ENCODE measurements around the gene LRRC52.
"Not testable (repeated sequence)": the region's sequence is repeated elsewhere in the genome, so short reads cannot be mapped to it uniquely, and the experiment has no call there.

LRRC52 gene

GRCh38 chr1:165586398-165586797, 42.6 kb downstream of the LRRC52 start:
- no peak for DNase-seq (ENCODE audit: low read depth)
- H3K4me3 ChIP-seq (ENCODE audit: low read depth, low read length): no peak overlapping the region
- no peak for TF ChIP-seq POLR2A (IDR thresholded peaks at IDR 0.05; ENCODE audit: extremely low read depth, insufficient read length)

- not testable (repeated sequence) for DNase-seq (ENCODE audit: low read depth); H3K4me3 ChIP-seq (ENCODE audit: low read depth, low read length)
These were observed 47.6 kb downstream of the LRRC52 start for GRCh38 chr1:165591391-165591790.

DNA sequence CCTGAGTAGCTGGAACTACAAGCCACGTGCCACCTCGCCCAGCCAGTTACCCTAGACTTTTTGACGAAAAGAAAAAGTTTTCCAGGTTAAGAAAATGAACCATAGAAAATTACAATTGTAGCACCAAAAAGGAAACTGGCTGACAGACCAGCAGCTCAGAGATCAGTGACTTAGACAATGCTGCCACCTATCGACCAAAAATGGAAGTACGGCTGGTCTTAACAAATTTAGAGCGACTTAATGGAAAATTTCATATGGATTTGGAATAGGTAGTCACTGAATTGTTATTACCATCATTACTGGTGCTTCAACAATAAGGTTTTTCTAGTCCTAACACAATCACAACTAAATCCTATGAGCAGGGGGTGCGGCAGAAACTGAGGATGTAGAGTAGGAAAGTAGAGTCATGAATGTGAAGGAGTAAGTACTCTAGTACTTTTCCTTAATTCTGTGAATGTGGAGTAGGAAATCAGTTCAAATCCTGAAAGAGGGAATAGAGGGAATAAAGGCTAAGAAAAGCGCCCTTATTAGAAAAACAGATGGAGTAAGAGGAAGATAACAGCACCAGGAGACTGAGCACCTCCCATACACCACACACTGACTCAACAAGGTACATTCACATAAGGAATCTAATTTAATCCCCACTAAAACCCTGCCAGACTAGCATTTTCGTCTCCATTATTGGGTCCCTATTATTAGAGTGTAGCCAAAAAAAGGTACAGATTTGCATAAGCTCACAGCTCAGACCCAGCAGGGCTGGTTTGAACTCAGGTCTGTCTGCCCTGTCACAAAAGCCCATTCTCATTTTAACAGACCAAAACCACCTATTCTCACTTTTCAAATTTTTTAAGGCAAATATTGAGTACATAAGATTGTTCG, 49.4 kb downstream of the LRRC52 start:
- no peak for TF ChIP-seq POLR2A (IDR thresholded peaks at IDR 0.05; ENCODE audit: extremely low read depth, insufficient read length)
- peak; percentile 64 for TF ChIP-seq CTCF (IDR thresholded peaks at IDR 0.05; ENCODE audit: low read depth, low read length)
- H3K4me3 ChIP-seq (ENCODE audit: low read depth, low read length): no peak overlapping the region
- peak; percentile 76 for DNase-seq (ENCODE audit: low read depth)

DNA sequence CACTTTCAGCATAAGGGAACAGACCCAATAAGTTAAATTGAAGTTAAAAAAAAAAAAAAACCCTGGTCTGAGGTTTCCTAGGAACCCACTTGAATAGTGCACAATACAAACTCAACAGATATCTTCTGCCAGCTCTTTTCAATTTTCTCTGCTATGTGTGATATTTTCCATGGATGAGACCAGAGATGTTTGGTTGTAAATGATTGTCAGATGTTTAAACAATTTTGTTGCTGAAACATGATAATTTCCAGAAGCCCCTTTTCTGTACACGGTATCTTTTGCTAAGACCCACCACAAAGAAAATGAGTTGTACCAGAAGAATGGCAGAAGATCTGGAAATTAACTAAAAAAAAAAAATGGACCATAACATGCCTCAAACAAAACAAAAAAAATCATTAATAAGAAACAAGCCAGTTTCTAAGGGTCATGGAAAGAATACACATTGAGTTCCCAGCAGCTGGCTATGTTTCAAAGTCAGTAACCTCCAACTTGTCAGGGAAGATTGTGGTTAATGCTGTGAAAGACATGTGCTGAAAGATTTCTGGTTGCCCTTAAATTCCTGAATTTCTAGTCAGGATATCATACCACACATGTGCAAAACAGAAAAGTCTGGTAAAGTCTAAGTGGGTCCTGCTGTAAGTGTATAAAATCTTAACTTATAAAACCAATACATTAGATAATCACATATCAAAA, 51.6 kb downstream of the LRRC52 start:
- TF ChIP-seq CTCF (IDR thresholded peaks at IDR 0.05; ENCODE audit: low read depth, low read length): no peak
- no peak for TF ChIP-seq POLR2A (IDR thresholded peaks at IDR 0.05; ENCODE audit: extremely low read depth, insufficient read length)
- no peak for TF ChIP-seq MAX (IDR thresholded peaks at IDR 0.05; ENCODE audit: low read depth, low read length)
- TF ChIP-seq MYC (IDR thresholded peaks at IDR 0.05; ENCODE audit: low read depth, low read length): no peak
- no peak for DNase-seq (ENCODE audit: low read depth)
- H3K4me3 ChIP-seq (ENCODE audit: low read depth, low read length): no peak overlapping the region

GRCh38 chr1:165597883-165598675, 54.3 kb downstream of the LRRC52 start:
- TF ChIP-seq MAX (IDR thresholded peaks at IDR 0.05; ENCODE audit: low read depth, low read length) (no peak), MYC (IDR thresholded peaks at IDR 0.05; ENCODE audit: low read depth, low read length) (no peak), POLR2A (IDR thresholded peaks at IDR 0.05; ENCODE audit: extremely low read depth, insufficient read length) (no peak), CTCF (IDR thresholded peaks at IDR 0.05; ENCODE audit: low read depth, low read length) (no peak)
- peak; percentile 93 for DNase-seq (ENCODE audit: low read depth)
- peak overlapping the region; percentile 68 for H3K4me3 ChIP-seq (ENCODE audit: low read depth, low read length)

DNA sequence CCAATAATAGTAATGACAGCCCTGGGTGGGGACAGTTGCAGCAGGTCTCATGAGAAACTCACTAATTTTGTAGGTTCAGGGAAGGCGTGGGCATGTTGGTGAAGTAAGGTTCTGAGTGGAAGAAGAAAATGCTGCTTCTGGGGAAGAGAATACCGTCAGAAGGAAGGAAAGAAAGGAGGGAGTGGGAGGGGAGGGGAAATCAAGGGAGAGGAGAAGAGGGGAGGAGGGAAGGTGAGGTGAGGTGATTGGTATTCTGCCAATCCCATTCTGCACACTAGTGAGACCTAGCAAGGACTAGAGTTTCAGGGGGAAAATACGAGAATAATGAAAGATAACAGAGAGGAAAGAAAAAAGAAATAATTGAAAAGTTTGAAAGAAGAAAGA, 54.9 kb downstream of the LRRC52 start:
- H3K4me3 ChIP-seq (ENCODE audit: low read depth, low read length): peak overlapping the region; percentile 68
- TF ChIP-seq CTCF (IDR thresholded peaks at IDR 0.05; ENCODE audit: low read depth, low read length) (no peak), POLR2A (IDR thresholded peaks at IDR 0.05; ENCODE audit: extremely low read depth, insufficient read length) (no peak), MYC (IDR thresholded peaks at IDR 0.05; ENCODE audit: low read depth, low read length) (no peak), MAX (IDR thresholded peaks at IDR 0.05; ENCODE audit: low read depth, low read length) (no peak)
- no peak for DNase-seq (ENCODE audit: low read depth)

All from NB4 (cell line).